ENCODE results near the gene AMZ1.

GRCh38 chr7:2640482-2640830 is 47.5 kb upstream of the AMZ1 start:
- TF ChIP-seq CTCF (IDR thresholded peaks at IDR 0.05) = no peak
- TF ChIP-seq POLR2A (IDR thresholded peaks at IDR 0.05) = no peak
